Measurements from ENCODE around the gene GJB4.

DNA sequence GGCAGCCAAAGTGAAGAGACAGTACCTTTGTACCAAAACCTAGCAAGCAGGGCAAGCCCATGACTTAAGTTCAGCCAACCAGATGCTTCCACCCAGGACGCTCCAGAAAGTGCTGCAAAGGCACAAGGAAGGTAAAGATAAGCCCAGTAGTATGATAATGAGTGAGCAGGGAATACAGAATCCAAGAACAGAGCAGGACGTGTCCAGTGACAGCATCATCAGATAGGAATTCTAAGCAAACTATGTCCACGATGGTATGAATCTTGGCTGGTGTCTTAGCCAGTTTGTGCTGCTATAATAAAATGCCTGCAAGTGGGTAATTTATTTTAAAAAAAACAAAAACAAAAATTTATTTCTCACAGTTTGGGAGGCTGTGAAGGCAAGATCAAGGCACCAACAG lies 46.9 kb downstream of the GJB4 start:
- TF ChIP-seq, protein P1, sequence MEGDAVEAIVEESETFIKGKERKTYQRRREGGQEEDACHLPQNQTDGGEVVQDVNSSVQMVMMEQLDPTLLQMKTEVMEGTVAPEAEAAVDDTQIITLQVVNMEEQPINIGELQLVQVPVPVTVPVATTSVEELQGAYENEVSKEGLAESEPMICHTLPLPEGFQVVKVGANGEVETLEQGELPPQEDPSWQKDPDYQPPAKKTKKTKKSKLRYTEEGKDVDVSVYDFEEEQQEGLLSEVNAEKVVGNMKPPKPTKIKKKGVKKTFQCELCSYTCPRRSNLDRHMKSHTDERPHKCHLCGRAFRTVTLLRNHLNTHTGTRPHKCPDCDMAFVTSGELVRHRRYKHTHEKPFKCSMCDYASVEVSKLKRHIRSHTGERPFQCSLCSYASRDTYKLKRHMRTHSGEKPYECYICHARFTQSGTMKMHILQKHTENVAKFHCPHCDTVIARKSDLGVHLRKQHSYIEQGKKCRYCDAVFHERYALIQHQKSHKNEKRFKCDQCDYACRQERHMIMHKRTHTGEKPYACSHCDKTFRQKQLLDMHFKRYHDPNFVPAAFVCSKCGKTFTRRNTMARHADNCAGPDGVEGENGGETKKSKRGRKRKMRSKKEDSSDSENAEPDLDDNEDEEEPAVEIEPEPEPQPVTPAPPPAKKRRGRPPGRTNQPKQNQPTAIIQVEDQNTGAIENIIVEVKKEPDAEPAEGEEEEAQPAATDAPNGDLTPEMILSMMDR (IDR thresholded peaks at IDR 0.05; ENCODE audit: poor library complexity): no peak
- no peak for TF ChIP-seq EZH2 (IDR thresholded peaks at IDR 0.05; ENCODE audit: borderline replicate concordance)
- no peak for TF ChIP-seq EZH2phosphoT487 (IDR thresholded peaks at IDR 0.05; ENCODE audit: low read depth, severe bottlenecking, unreplicated experiment)

Data from hepatocyte (in vitro differentiated cells).